AG08395 (cell line): ENCODE results near the gene DNAJC4.
"Not testable (repeated sequence)": the region's sequence is repeated elsewhere in the genome, so short reads cannot be mapped to it uniquely, and the experiment has no call there.

ENCODE experiments used
- DNase-seq: peaks from one replicate; pipeline ENCODE4 v3.0.0; 2012; ENCODE audit warnings: mixed read lengths, low spot score

DNAJC4 gene

DNA sequence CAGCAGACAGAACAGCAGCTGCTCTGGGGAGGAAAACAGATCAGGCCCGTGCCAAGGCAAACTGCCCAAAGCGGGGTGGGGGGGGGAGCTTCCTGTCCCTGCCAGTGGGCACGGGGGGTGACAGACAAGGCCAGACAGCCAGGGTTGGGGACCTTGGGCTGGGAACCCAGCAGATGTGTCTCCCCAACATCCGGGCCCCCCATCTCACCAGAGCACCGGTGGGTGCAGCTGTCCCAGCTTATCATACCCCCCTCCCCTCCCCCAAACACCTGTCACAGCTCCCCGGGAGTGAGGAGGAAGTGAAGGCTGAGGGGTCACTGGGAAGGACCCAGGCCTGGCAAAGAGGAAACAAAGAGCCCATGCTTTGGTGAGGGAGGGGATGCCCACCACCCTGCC, 15.1 kb downstream of the DNAJC4 start:
- DNase-seq: no peak

DNA sequence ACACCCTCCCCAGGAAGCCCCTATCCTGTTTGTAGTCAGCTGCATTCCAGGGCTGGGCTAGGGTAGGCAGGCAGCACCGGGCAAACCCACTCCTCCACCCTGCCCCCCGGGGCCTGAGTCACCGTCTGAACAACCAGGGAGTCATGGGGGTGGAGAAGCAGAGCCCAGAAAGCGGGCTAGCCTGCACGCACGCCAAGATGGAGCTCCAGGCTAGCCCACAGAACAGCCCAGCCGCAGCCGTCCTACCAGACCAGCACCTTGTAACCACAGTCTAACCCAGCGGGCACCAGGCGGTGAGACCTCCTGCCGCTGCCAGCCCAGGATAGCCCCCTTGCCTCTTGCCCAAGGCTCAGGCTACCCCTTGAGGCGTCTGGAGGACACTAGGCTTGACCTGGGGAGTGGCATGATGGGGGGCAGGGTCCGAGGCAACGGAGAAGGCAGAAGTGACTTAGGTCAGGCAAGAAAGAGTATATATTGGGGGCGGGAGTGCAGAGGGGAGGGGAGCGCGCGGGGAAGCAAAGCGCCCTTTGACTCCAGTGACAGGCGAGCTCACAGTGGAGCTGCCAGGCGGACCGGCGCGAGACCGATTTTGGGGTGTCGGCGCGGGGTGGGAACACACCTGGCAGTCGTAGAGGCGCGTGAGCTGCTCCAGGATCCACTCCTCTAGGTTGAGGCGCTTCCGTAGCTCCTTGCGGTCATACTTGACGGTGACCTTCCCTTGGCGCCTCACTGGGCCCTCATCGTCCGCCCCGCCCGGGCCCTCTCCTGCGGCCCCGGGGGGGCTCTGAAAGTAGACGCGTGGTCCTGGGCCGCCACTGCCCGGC, 15.7 kb downstream of the DNAJC4 start:
- peak; percentile 80 for DNase-seq

DNA sequence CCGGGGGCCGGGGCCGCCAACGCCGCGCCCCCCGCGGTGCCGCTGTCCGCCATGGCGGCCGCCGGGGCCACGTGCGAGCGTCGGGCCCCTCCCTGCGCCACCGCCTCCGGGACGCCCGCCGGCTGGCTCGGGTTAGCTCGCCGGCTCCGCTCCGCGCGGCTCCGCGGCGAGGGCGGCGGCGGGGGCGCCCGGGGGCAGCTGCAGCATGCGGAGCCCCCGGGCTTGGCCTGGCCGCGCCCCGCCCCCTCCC, 16.2 kb downstream of the DNAJC4 start:
- not testable (repeated sequence) for DNase-seq

- peak; percentile 89 for DNase-seq
Observed at GRCh38 chr11:64246871-64247728, 16.8 kb downstream of the DNAJC4 start, which contains the start of gene PPP1R14B. Gene PPP1R14B (minus strand): TSS chr11:64246943. CDS start chr11:64246673, 270 bp downstream.

DNA sequence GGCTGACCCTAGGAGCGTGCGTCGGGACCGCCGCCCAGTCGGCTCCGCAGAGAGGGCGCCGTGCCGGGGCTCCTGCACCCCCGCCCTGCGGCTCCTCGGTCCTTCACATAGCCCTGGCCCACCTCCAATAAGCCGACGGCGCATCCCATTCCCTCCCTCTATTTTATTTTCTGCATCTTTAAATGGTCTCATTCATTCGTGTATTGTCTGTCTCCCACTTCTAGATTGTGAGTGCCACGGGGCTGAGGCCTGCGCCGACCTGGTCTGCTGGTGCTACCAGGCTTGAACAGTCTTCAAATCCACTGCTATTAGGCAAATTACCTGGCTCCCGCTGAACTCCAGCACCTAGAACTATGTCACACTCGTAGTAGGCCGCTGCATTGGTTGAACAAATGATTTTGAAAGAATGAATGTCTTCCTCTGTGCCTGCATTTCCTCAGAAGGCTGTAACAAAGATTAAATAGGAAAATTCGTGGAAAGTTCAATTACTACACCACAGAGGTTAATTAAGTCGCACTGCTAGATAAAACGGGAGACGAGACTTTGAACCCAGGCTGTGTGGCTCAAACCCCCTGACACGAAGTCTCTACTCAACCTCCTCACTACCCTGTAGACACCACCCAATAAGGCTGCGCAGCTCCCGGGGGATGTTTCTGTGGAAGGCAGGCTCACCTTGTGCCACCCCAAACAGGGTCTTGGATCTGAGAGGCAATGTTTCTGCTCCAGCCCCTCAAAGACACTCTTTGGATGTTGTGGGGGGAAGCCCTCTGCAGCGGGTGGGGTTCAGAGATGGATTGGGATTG, 17.6 kb downstream of the DNAJC4 start:
- DNase-seq: no peak

DNA sequence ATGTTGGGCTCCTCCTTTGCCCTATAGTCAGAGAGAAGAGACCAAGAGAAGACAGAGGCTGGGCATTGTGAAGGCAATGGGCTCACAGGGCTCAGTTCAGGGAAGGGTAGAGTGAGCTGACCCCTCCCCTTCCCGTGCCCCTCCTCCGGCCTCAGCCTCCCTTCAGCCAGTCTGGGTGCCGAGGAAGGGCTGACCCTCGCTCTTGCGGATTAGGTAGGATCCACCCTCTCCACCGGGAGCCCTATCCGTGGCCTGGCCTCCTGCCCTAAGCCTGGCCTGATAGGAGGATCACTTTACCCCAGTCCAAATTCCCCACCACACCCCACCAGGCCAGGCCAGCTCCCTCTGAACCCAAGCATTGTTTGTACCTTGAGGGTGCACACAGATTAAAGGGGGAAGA, 18.2 kb downstream of the DNAJC4 start:
- DNase-seq: no peak

GRCh38 chr11:64249038-64249437, 18.7 kb downstream of the DNAJC4 start:
- DNase-seq: no peak

- no peak for DNase-seq
Observed at GRCh38 chr11:64249563-64250414, 19.4 kb downstream of the DNAJC4 start.

DNA sequence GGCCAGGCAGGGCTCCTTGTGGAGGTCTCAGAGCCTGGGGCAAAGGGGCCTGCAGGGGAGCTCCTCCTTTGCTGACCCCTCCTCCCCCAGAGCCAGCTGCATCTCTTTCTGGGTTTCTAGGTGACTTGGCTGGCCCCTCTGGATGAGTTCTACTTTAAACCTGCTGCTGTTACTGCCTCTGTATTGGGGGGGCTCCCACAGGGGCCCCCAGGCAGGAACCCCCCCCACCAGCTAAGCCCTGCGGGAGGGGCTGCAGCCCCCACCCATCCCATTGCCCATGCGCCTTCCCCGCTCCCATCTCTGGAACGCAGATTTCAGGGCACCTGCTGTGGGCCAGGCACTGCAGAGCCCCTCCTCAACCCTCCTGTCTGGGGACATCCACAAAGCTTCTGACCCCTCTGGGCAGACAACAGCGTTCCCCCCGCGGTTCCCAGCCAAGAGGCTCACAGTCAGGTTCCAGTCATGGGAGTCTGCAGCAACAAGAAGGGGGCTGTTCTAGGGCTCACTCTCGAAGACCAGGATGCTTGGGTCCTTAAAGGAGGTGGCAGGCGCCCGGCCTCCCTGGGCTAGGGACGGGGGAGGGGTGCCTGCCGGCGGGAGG, 20.2 kb downstream of the DNAJC4 start:
- no peak for DNase-seq

DNA sequence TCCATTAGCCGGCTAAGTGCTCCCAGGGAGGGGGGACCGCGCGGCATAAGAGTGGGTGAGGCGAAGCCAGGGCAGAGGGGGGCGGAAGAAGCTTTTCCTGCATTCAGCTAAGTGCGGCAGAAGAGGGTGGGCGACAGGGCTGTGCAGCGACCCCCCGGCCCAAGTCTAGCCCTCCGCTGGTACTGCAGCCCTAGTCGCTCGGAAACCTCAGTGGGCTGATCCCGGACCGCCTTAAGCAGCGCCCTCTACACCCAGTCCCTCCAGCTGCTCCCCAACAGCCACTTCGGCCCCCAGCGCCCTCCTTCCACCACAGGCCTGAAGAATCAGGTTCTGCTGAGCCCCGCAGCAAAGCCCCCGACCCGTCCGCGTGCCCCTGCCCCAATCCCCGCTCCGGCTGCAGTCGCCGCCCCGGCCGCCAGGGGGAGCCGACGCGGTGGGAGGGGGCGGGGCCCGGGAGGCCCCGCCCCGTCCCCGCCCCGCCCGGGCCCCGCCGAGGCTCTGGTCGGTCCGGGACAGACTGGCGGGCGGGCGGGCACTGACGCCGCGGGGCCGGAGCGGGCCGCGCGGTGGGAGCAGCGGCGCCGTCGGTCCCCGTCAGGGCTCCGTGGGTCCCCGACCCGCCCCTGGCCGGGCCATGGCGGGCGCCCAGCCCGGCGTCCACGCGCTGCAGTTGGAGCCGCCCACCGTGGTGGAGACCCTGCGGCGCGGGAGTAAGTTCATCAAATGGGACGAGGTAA, 20.8 kb downstream of the DNAJC4 start, which contains the start of gene PLCB3:
PLCB3 (plus strand) TSS at position 515 of the 737 bp plus-strand sequence; CDS start at position 635, 120 bp downstream.
- peak; percentile 86 for DNase-seq

DNA sequence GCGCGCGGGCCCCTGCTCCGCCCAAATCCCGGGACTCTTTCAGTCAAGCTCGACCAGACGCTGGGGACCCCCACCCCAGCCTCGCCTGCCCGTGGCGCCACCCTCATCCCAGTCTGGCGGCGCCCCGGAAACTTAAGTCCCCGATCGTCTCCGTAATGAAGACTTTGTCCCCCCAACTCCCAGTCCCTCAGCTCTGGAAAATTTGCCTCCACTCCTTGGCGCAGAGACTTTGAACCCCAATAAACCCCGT, 21.3 kb downstream of the DNAJC4 start:
- no peak for DNase-seq

- peak; percentile 70 for DNase-seq
Observed at GRCh38 chr11:64252003-64252872, 21.9 kb downstream of the DNAJC4 start.

DNA sequence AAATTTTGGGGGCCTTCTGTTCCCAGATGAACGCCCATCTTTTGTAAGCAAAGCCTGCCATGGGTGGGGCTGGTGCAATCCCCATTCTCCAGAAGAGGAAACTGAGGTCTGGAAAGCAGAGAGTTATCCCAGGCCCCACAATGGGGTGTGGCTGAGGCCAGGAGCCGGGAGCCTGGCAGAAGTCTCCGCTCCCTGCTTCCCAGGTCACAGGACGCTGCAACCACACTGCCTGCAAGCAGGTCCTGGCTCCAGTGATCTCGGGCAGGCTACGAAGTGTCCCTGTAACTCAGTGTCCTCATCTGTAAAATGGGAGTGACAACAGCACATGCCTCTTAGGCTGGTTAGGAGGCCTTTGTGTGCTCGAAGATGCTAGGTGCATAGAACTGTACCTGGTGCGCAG, 22.7 kb downstream of the DNAJC4 start:
- no peak for DNase-seq

GRCh38 chr11:64253481-64253880, 23.1 kb downstream of the DNAJC4 start:
- DNase-seq: peak; percentile 29

DNA sequence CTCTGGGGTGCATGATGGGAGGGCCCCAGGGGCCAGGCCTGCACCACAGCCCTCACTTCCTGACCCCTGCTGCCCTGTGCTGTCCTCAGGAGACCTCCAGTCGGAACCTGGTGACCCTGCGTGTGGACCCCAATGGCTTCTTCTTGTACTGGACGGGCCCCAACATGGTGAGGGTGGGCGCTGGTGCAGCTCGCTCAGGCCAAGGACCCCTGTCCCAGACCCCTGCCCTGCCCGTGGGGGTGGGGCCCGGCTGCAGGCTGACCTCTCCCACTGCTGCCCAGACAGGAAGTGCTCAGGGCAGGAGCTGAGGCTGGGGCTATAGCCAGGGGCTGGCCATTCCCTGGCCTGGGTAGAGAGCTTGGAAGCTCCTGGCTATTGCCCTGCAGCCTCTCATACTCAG, 24.0 kb downstream of the DNAJC4 start:
- no peak for DNase-seq

DNA sequence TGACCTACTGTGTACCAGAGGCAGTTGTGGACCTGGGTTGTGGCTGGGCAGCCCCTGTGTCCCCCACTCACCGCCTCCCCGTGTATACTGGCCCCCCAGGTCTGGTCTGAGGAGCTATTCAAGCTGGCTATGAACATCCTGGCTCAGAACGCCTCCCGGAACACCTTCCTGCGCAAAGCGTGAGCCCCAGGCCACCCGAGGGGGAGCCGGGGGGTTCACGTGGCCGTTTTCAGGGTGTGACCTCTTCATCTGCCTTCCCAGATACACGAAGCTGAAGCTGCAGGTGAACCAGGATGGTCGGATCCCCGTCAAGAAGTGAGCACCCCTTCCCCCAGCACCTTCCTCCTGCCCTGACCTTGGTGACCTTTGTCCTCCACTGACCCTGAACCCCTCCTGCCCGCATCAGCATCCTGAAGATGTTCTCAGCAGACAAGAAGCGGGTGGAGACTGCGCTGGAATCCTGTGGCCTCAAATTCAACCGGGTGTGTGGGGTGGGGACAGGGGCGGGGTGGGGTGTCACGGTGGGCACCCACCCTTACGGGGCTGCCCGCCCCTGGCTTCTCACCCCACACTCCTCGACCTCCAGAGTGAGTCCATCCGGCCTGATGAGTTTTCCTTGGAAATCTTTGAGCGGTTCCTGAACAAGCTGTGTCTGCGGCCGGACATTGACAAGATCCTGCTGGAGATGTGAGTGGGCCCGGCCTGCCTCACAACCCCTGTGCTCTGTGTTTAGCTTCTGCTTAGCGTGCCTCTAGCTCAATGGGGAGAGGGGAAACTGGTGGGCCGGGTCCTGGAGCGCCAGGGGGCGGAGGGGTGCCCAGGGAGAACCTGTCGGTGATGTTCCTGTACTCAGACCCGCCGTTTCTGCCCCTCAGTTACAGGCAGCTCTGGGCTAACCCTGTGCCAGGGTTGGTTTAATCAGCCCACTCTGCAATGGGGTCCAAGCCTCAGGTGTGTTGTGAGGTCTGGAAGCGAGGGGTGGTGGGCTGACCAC, 25.1 kb downstream of the DNAJC4 start:
- no peak for DNase-seq

DNA sequence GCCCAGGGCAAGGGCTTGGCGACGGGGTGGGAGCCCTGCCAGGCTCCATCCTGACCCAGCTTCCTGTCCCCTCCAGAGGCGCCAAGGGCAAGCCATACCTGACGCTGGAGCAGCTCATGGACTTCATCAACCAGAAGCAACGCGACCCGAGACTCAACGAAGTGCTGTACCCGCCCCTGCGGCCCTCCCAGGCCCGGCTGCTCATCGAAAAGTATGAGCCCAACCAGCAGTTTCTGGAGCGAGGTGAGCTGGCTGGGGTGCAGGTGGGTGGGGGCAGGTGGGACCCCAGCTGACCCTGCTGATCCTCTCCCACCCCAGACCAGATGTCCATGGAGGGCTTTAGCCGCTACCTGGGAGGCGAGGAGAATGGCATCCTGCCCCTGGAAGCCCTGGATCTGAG, 26.0 kb downstream of the DNAJC4 start:
- no peak for DNase-seq

DNA sequence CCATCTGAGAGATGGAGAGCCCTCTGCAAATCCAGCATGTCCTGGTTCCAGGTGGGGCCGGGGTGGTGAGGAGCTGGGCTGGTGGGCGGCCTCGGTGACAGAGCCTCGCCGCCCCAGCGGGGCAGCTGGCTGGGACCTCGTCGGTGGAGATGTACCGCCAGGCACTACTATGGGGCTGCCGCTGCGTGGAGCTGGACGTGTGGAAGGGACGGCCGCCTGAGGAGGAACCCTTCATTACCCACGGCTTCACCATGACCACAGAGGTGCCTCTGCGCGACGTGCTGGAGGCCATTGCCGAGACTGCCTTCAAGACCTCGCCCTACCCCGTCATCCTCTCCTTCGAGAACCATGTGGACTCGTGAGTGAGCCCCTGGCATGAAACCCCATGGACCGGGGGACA, 28.0 kb downstream of the DNAJC4 start:
- DNase-seq: no peak
